ENCODE data around the gene RGS10. TPM values are rescaled to one million over a fixed set of nuclear protein-coding genes. Genes with fewer than 3 reads are reported as not detected.
A peak's percentile ranks its signal among the peaks of the same experiment; 100 is the strongest.

RGS10 gene
- total RNA-seq, 4 donors from 2014 or later: 31.4 to 41.6 (median 36.1) TPM

DNA sequence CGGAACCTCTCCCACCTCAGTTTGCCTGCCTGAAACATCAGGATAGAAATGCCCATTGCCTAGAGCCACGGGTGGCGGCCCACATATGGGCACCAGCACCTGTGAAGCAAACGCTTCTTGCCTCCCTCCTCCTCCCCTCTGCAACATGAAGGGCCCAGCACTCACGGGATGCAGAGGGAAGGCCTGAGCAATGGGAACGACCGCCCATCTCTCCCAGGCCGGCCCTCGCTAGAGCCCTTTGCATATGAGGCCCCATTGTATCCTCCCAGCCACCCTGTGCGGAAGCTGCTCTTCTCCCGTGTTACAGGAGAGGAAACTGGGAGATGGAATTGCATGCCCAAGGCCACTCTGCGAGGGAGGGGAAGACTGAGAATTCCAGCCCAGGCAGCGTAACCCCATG, 88.2 kb downstream of the RGS10 start:
- no peaks in the 10 kb centered on the region for H3K9me3 ChIP-seq
- WGBS: 100% methylated on average over 1 of the region's 13 CpGs
- TF ChIP-seq POLR2A (IDR thresholded peaks at IDR 0.05; ENCODE audit: low read depth): no peak
- H3K27me3 ChIP-seq: no peaks in the 10 kb centered on the region
- H3K4me1 ChIP-seq: peaks cover 0 to 13% (median 0%) of the 10 kb centered on the region in 4 donors
- no peak overlapping the region for H3K4me3 ChIP-seq
- no peak for DNase-seq (ENCODE audit: extremely low spot score)
- intact Hi-C loops (cut with DNase I): no loop called here
- H3K27ac ChIP-seq (replicated peaks in 1 of 4): no peak overlapping the region
- peaks cover 14 to 82% (median 72%) of the 10 kb centered on the region in 4 donors for H3K36me3 ChIP-seq

DNA sequence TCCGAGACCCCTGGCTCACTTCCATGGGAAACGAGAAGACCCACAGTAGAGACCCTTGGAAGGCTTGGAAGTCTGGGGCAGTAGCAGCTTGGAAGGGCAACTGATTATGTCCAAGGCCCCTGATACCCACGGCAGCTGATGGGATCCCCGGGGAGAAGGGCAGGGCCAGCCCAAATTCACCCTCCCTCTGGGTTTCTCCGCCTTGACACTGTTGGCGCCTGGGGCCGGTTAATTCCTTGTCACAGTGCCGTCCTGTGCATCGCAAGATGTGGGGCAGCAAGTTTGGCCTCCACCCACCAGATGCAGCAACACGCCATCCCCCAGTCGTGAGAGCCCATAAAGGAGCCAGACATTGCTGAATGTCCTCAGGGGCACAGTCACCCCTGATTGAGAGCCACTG, 89.2 kb downstream of the RGS10 start:
- intact Hi-C loops (cut with DNase I): no loop called here
- Histone ChIP-seq H3K4me1 (peaks cover 0 to 13% (median 0%) of the 10 kb centered on the region in 4 donors), H3K36me3 (peaks cover 14 to 90% (median 79%) of the 10 kb centered on the region in 4 donors), H3K9me3 (no peaks in the 10 kb centered on the region), H3K27me3 (no peaks in the 10 kb centered on the region), H3K27ac (replicated peaks in 1 of 4) (no peak overlapping the region), H3K4me3 (no peak overlapping the region)
- no CpG with 5 or more reads among the region's 11 CpGs for WGBS
- DNase-seq (ENCODE audit: extremely low spot score): no peak
- TF ChIP-seq, protein P1, sequence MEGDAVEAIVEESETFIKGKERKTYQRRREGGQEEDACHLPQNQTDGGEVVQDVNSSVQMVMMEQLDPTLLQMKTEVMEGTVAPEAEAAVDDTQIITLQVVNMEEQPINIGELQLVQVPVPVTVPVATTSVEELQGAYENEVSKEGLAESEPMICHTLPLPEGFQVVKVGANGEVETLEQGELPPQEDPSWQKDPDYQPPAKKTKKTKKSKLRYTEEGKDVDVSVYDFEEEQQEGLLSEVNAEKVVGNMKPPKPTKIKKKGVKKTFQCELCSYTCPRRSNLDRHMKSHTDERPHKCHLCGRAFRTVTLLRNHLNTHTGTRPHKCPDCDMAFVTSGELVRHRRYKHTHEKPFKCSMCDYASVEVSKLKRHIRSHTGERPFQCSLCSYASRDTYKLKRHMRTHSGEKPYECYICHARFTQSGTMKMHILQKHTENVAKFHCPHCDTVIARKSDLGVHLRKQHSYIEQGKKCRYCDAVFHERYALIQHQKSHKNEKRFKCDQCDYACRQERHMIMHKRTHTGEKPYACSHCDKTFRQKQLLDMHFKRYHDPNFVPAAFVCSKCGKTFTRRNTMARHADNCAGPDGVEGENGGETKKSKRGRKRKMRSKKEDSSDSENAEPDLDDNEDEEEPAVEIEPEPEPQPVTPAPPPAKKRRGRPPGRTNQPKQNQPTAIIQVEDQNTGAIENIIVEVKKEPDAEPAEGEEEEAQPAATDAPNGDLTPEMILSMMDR (IDR thresholded peaks at IDR 0.05): no peak
- TF ChIP-seq EP300 (IDR thresholded peaks at IDR 0.05) (no peak), POLR2A (IDR thresholded peaks at IDR 0.05; ENCODE audit: low read depth) (no peak), POLR2AphosphoS5 (IDR thresholded peaks at IDR 0.05) (no peak)

DNA sequence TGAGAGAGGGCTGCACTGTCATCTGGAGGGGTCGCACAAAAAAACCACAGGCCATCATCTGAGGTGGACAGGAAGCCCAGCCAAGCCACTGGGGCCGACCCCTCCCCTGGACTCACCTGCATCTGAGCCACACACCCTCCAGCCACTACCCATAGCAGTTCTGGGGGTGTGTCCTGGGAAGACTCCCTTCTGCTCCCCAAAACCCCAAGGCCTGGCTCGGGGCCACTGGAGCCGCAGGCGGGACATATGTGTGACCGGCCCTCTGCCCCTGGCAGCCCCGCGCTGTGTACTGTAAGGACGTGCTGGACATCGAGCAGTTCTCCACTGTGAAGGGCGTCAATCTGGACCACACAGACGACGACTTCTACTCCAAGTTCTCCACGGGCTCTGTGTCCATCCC, 90.1 kb downstream of the RGS10 start:
- H3K9me3 ChIP-seq: no peaks in the 10 kb centered on the region
- no peaks in the 10 kb centered on the region for H3K27me3 ChIP-seq
- no peak overlapping the region for H3K27ac ChIP-seq (replicated peaks in 1 of 4)
- WGBS: 83% methylated on average over 6 of the region's 14 CpGs
- H3K4me3 ChIP-seq: no peak overlapping the region
- TF ChIP-seq, protein P1 (IDR thresholded peaks at IDR 0.05): no peak
- TF ChIP-seq POLR2A (IDR thresholded peaks at IDR 0.05; ENCODE audit: low read depth): no peak
- TF ChIP-seq POLR2AphosphoS5 (IDR thresholded peaks at IDR 0.05): no peak
- no peak for TF ChIP-seq EP300 (IDR thresholded peaks at IDR 0.05)
- no peak for DNase-seq (ENCODE audit: extremely low spot score)
- H3K36me3 ChIP-seq: peaks cover 14 to 94% (median 82%) of the 10 kb centered on the region in 4 donors
- peaks cover 0 to 13% (median 0%) of the 10 kb centered on the region in 4 donors for H3K4me1 ChIP-seq
- intact Hi-C loops (cut with DNase I): no loop called here

DNA sequence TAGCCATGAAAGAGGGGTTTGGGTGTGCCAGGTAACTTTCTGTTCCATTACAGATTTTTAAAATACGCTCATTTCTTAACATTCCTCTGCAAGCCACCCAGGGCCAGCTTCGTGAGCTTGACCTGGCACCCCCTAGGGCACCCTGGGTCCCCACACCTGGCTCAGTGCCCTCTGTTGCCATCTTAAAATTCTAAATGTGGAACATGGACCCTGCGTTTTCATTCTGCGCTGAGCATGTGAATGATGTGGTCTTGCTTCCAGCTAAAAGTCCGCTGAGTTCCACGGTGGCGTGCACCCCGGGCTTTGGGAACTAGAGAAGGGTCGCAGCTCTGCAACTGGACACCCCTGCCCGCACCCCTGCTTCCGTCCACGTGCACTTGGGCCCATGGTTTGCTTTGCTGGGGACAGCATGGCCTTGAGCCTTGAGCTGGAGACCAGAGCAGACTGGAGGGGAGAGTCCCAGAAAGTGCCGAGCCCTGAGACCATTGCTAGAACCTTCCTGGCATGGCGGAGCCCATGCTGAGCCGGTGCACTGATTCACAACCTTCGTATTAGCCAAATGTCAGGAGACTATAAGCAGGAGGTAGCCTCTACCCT, 91.1 kb downstream of the RGS10 start:
- H3K27ac ChIP-seq (replicated peaks in 1 of 4): no peak overlapping the region
- TF ChIP-seq, protein P1 (IDR thresholded peaks at IDR 0.05): no peak
- TF ChIP-seq POLR2A (IDR thresholded peaks at IDR 0.05; ENCODE audit: low read depth) (no peak), POLR2AphosphoS5 (IDR thresholded peaks at IDR 0.05) (no peak), EP300 (IDR thresholded peaks at IDR 0.05) (no peak)

DNA sequence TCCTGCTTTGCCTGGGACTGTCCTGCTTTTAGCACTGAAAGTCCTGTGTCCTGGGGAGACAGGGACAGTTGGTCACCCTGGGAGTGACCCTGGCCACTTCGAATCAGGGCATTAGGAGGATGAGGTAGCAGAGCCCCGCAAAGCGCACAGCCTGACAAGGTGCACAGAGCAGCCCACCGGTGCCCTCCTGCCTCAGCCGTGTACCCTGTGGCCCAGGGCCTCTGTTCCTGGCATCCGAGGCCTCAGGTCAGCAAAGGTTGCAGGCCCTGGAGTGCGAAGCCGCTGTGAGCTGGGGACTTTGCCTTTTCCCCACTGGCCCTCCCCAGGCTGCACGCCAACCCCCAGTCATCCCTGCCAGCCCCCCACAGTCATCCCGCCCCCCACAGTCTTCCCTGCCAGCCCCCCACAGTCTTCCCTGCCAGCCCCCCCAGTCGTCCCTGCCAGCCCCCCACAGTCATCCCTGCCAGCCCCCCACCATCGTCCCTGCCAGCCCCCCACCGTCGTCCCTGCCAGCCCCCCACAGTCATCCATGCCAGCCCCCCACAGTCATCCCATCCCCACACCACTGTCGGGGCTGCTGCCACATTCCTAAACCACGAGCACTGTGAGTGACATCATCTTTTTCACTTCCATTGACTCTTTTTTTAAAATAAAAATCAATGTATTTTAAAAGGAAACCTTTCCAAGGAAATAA, 91.8 kb downstream of the RGS10 start:
- Histone ChIP-seq H3K9me3 (no peaks in the 10 kb centered on the region), H3K27ac (replicated peaks in 1 of 4) (peak overlapping the region in 1 of 4 donors; percentile 36), H3K4me3 (no peak overlapping the region), H3K4me1 (peaks cover 0 to 13% (median 3%) of the 10 kb centered on the region in 4 donors), H3K27me3 (no peaks in the 10 kb centered on the region), H3K36me3 (peaks cover 14 to 94% (median 87%) of the 10 kb centered on the region in 4 donors)
- WGBS: 72% methylated on average over 8 of the region's 16 CpGs
- no peak for DNase-seq (ENCODE audit: extremely low spot score)
- TF ChIP-seq, protein P1 (IDR thresholded peaks at IDR 0.05): no peak
- no peak for TF ChIP-seq EP300 (IDR thresholded peaks at IDR 0.05)
- TF ChIP-seq POLR2AphosphoS5 (IDR thresholded peaks at IDR 0.05): no peak
- no peak for TF ChIP-seq POLR2A (IDR thresholded peaks at IDR 0.05; ENCODE audit: low read depth)
- intact Hi-C loops (cut with DNase I): no loop called here

More for the DNA sequence above, 91.1 kb downstream of the RGS10 start:
- DNase-seq (ENCODE audit: extremely low spot score): no peak
- Histone ChIP-seq H3K4me1 (peaks cover 0 to 13% (median 0%) of the 10 kb centered on the region in 4 donors), H3K36me3 (peaks cover 14 to 97% (median 88%) of the 10 kb centered on the region in 4 donors), H3K9me3 (no peaks in the 10 kb centered on the region), H3K27me3 (no peaks in the 10 kb centered on the region), H3K4me3 (no peak overlapping the region)
- intact Hi-C loops (cut with DNase I): no loop called here
- WGBS: 86% methylated on average over 12 of the region's 16 CpGs

Data from esophagus muscularis mucosa (tissue), 4 donors.